ENCODE results near the gene MESP2.

The MESP2 gene

GRCh38 chr15:89820666-89821611, 44.8 kb downstream of the MESP2 start:
- no peak for DNase-seq

GRCh38 chr15:89822026-89822425, 45.9 kb downstream of the MESP2 start:
- no peak for DNase-seq

DNA sequence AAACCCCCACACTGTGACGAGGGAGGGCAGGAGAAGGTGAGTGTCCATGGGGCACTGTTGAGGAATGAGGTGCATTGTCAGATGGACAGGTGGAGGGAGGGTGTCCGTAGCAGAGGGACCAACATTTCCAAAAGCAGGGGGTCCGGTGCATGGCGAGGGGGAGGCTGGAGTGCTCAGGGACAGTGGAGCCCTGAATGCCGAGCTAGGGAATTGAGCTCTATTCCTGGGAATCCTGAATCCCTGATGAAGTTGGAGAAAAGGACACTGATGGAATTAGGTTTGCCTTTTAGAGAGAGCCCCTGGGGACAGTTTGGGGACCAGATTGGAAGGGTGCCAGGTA, 46.4 kb downstream of the MESP2 start:
- DNase-seq, result no peak

DNA sequence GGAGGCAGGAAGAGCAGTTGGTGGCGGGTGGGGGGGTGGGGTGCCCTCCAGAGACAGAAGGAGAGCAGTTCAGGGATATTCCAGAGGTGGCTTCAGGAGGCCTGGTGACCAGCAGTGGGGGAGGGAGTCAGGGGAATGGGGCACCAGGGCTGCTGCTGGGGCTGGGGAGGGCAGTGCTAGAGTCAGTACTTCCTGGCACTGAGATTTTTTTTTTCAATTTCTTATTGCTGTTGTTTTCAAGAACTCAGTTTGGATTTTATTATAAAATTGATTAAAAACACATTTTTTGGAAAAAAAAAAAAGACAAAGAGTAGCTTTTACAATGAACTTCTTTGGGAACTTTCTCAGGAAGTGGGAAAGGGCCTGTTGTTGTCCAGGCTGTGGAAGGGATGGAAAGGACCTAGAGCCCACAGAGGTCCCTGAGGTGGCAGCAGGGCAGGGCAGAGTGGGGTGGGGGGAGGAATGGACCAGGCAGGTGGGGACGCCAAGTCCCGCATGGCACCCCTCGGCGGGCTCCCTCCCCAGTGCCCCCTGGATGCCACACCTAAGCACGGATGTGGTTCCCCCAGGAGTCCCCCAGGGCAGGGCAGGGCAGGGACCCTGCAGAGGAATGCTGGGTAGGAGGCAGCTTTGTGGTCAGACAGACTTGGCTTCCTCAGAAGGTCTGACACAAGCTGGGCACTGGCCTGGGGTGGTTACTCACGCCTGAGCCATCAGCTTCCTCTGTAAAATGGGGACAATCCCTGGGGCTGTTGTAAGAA, 47.0 kb downstream of the MESP2 start:
- DNase-seq, result no peak

DNA sequence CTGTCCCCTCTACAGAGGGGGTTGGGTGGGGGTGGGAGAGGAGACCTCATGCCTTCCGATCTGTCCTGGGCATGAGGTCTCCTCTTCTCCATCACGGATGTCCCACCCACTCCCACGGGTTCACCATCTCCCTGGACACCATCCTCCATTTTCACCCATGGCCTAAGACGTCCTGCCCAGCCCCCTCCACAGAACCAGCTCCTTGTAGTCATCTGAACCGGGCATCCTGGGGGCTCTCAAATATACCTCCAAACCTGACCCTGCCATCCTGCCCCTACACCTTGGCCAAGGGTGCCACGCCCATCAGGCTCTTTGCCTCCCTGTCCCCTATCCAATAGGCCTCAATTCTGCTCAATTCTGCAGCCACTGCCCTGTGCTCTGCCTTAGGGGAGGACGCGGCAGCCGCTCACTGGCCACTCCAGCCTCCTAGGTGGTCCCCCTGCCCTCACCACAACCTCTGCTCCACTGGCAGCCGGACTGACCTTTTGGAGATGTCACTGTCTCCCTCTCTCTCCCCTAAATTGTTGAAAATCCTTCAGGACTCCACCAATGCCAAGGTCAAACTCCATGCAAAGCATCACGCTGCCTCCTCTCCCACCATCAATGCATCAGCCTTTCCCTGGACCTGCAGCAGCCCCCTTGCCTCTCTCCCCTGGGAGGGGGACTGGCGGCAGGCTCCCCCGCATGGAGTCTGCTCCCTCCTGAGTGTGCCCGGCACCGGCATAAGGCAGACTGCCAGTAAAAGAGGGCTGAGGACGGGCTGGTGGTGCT, 47.9 kb downstream of the MESP2 start:
- DNase-seq, result no peak

DNA sequence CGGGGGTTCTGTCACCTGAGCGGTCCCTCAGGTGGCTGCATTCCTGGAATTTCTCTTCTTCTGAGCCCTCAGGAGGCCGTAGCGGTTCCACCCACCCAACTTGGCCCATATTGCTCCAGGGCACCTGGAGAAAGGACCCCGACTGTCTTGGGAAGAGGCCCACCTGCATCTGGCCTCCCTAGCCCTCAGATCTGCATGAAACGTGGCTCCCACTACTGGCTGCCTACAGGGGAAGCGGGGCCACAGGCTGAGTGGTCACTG, 48.4 kb downstream of the MESP2 start:
- no peak for DNase-seq

DNA sequence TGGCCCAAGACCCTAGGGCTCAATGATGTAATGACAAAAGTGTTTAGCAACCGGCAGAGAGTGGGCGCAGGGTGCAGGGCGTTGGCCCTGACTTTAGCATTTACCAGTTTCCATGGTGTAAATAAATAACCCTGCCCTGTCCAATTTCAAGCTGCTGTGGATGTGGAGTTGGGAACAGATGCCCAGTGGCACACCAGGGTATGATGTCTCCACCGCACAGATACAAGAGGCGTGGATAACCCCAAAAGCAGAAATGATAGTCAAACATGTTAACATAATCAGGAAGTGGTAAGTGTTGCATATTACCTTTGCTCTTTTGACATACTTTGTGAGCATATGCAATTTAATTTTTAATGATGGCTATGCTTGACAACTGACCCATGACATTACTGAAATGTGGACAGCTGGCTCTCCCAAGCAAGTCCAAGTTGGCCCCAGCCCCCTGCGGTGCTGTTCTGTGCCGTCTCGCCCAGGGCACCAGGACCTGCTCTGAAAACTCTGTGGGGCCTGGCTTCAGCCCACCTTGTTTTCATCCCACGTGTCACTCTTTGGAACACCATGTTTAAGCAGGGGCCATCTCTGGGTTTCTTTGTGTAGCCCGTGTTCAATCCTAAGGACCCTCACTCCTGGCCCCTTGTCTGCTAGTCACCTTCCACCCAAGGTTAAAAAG, 49.3 kb downstream of the MESP2 start:
- DNase-seq, result no peak

- DNase-seq, result no peak
Observed at GRCh38 chr15:89826671-89827655, 50.8 kb downstream of the MESP2 start.

GRCh38 chr15:89827829-89828228, 51.7 kb downstream of the MESP2 start:
- DNase-seq, result no peak
